Fibroblast of skin of scalp (primary cell): ENCODE results near the gene ARL17B.
"Not testable (repeated sequence)": the region's sequence is repeated elsewhere in the genome, so short reads cannot be mapped to it uniquely, and the experiment has no call there.

Source experiments
- DNase-seq: peaks from one replicate; pipeline ENCODE4 v3.0.0-alpha.2; 2013

Gene ARL17B

DNA sequence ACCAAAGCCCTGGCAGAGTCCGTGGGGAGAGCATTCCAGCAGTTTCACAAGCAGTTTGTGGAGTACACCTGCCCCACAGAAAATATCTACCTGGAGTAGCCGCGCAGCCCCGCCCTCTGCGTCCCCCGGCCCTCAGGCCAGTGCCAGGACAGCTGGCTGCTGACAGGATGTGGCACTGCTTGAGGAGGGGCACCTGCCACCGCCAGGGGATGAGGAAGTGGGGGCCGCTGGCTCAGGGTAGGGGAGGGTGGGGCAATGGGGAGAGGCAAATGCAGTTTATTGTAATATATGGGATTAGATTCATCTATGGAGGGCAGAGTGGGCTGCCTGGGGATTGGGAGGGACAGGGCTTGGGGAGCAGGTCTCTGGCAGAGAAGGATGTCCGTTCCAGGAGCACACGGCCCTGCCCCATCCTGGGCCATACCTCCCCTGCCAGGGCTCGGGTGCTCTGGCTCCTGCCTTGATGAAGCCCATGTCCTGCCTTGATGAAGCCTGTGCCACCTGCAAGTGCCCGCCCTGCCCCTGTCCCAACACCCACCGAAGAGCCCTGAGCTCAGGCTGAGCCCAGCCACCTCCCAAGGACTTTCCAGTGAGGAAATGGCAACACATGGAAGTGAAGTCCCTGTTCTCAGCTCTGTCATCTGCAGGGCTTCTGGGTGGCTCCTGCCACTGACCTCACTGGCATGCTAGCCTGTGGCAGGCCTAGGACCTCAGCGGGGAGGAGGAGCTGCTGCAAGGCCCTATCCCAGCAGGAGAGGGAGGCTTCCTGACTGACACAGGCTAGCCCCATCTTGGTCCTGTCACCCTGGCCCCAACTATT is 116.4 kb downstream of the ARL17B start:
- DNase-seq = not testable (repeated sequence)

DNA sequence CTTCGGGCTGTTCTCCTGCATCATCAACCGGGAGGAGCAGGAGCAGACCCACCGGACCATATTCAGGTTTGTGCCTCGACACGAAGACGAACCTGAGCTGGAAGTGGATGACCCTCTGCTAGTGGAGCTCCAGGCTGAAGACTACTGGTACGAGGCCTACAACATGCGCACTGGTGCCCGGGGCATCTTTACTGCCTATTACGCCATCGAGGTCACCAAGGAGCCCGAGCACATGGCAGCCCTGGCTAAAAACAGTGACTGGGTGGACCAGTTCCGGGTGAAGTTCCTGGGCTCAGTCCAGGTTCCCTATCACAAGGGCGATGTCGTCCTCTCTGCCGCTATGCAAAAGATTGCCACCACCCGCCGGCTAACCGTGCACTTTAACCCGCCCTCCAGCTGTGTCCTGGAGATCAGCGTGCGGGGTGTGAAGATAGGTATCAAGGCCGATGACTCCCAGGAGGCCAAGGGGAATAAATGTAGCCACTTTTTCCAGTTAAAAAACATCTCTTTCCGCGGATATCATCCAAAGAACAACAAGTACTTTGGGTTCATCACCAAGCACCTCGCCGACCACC is 117.1 kb downstream of the ARL17B start:
- not testable (repeated sequence) for DNase-seq

DNA sequence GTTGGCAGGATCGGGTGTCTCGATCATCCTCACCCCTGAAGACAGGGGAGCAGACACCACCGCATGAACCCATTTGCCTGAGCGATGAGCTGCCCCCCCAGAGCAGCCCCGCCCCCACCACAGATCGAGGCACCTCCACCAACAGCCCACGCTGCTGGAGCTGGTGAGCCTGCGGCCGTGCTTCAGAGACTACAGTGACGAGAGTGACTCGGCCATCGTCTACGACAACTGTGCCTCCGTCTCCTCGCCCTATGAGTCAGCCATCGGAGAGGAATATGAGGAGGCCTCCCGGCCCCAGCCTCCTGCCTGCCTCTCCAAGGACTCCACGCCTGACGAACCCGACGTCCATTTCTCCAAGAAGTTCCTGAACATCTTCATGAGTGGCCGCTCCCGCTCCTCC is 117.6 kb downstream of the ARL17B start:
- DNase-seq = not testable (repeated sequence)

GRCh38 chr17:46243505-46243904 is 118.1 kb downstream of the ARL17B start:
- not testable (repeated sequence) for DNase-seq

DNA sequence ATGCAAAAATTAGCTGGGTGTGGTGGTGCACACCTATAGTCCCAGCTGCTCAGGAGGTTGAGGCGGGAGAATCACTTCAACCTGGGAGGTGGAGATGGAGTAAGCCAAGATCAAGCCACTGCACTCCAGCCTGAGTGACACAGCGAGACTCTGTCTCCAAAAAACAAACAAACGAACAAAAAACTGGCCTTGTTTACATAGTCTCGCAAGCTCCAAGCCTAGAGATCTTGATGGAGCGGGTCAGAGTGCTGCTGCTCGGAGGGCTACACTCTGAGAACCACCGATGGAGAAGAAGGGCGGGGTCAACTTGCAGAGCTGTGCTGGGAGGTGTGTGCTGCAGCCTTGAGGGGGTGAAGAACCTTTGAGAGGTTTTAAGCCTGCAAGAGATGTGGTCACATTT is 130.2 kb downstream of the ARL17B start:
- not testable (repeated sequence) for DNase-seq

DNA sequence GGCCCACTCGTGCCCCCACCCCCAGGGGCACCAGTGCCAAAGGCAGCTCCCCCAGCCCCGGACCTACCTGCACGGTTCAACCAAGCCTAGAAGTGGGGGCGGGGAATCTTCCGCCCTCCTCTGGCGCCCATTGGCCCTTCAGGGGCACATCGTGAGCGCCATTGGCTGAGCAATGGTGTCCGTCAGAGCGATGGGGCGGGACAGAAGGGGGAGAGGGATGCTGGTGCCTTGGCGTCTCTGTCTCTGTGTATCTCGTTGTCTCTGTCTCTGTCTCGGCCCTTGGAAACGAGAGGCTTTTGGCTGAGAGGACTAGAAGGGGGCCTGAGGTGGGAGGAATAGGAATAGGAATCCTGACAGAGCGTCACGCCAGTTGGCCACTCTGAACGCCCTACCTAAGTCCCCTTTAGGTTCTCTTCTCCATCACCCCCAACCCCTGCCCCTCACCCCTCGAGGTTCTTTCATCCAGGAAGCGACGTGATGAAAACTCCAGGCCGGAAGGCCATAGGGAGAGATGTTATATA is 136.2 kb downstream of the ARL17B start:
- DNase-seq = peak; percentile 98

DNA sequence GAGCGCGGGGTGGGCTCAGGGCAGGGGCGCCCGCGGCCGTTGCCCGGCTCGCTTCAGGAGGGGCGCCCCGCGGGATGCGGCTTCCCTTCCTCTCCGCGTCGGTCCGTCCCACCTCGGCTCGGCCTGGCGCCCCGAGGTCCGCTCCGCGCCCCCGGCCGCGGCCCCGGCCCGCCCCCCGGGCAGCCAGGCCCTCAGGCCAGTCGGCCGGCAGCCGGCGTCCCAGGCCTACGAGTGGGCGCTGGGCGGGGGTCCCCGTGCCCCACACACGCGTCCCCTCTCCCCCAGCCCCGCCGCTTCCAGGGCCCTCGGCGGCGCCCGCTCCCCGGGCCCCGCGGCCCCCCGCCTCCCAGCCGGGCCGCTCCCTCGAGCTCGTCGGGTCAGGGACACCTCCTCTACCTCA is 136.7 kb downstream of the ARL17B start:
- not testable (repeated sequence) for DNase-seq
